ENCODE data around the gene SPOCK3. TPM values are rescaled to one million over a fixed set of nuclear protein-coding genes. Genes with fewer than 3 reads are reported as not detected.
"Not testable (repeated sequence)": the region's sequence is repeated elsewhere in the genome, so short reads cannot be mapped to it uniquely, and the experiment has no call there.

The SPOCK3 gene
- polyA plus RNA-seq, 2 donors, result 0.04 to 0.08 TPM

GRCh38 chr4:166895771-166896170 is 338.5 kb downstream of the SPOCK3 start:
- H3K36me3 ChIP-seq (ENCODE audit: control insufficient read depth in 2 of 2, insufficient read depth in 2 of 2, low read length in 1 of 2), result no peaks in the 10 kb centered on the region
- 88 to 90% methylated on average over 1 of the region's 1 CpG for WGBS, 2 donors

GRCh38 chr4:166887457-166887856 is 346.8 kb downstream of the SPOCK3 start:
- 58 to 83% methylated on average over 1 of the region's 1 CpG for WGBS, 2 donors

More at GRCh38 chr4:166895771-166896170, 338.5 kb downstream of the SPOCK3 start:
- Histone ChIP-seq H3K4me3 (ENCODE audit: low read depth in 1 of 2, low read length in 2 of 2) (no peak overlapping the region), H3K9me3 (ENCODE audit: control insufficient read depth in 2 of 2, insufficient read depth in 1 of 2, low read depth in 1 of 2, low read length in 1 of 2) (no peaks in the 10 kb centered on the region), H3K4me1 (ENCODE audit: control insufficient read depth in 2 of 2, insufficient read depth in 2 of 2, low read length in 1 of 2) (no peaks in the 10 kb centered on the region), H3K27me3 (ENCODE audit: control insufficient read depth in 1 of 2, insufficient read depth in 2 of 2, low read length in 2 of 2) (no peaks in the 10 kb centered on the region), H3K27ac (ENCODE audit: low read depth in 2 of 2, low read length in 1 of 2) (no peak overlapping the region)

GRCh38 chr4:166886718-166887117 is 347.6 kb downstream of the SPOCK3 start:
- WGBS, 2 donors, result 58 to 73% methylated on average over 2 of the region's 2 CpGs
- Histone ChIP-seq H3K4me1 (ENCODE audit: control insufficient read depth in 2 of 2, insufficient read depth in 2 of 2, low read length in 1 of 2) (no peaks in the 10 kb centered on the region), H3K27ac (ENCODE audit: low read depth in 2 of 2, low read length in 1 of 2) (no peak overlapping the region), H3K27me3 (ENCODE audit: control insufficient read depth in 1 of 2, insufficient read depth in 2 of 2, low read length in 2 of 2) (no peaks in the 10 kb centered on the region), H3K4me3 (ENCODE audit: low read depth in 1 of 2, low read length in 2 of 2) (no peak overlapping the region), H3K36me3 (ENCODE audit: control insufficient read depth in 2 of 2, insufficient read depth in 2 of 2, low read length in 1 of 2) (no peaks in the 10 kb centered on the region), H3K9me3 (ENCODE audit: control insufficient read depth in 2 of 2, insufficient read depth in 1 of 2, low read depth in 1 of 2, low read length in 1 of 2) (no peaks in the 10 kb centered on the region)

More at GRCh38 chr4:166887457-166887856, 346.8 kb downstream of the SPOCK3 start:
- Histone ChIP-seq H3K4me1 (ENCODE audit: control insufficient read depth in 2 of 2, insufficient read depth in 2 of 2, low read length in 1 of 2) (no peaks in the 10 kb centered on the region), H3K27me3 (ENCODE audit: control insufficient read depth in 1 of 2, insufficient read depth in 2 of 2, low read length in 2 of 2) (no peaks in the 10 kb centered on the region), H3K4me3 (ENCODE audit: low read depth in 1 of 2, low read length in 2 of 2) (no peak overlapping the region), H3K36me3 (ENCODE audit: control insufficient read depth in 2 of 2, insufficient read depth in 2 of 2, low read length in 1 of 2) (no peaks in the 10 kb centered on the region), H3K27ac (ENCODE audit: low read depth in 2 of 2, low read length in 1 of 2) (no peak overlapping the region), H3K9me3 (ENCODE audit: control insufficient read depth in 2 of 2, insufficient read depth in 1 of 2, low read depth in 1 of 2, low read length in 1 of 2) (no peaks in the 10 kb centered on the region)

GRCh38 chr4:166882221-166882620 is 352.1 kb downstream of the SPOCK3 start:
- Histone ChIP-seq H3K36me3 (ENCODE audit: control insufficient read depth in 2 of 2, insufficient read depth in 2 of 2, low read length in 1 of 2) (no peaks in the 10 kb centered on the region), H3K4me1 (ENCODE audit: control insufficient read depth in 2 of 2, insufficient read depth in 2 of 2, low read length in 1 of 2) (no peaks in the 10 kb centered on the region), H3K27ac (ENCODE audit: low read depth in 2 of 2, low read length in 1 of 2) (no peak overlapping the region), H3K27me3 (ENCODE audit: control insufficient read depth in 1 of 2, insufficient read depth in 2 of 2, low read length in 2 of 2) (no peaks in the 10 kb centered on the region), H3K9me3 (ENCODE audit: control insufficient read depth in 2 of 2, insufficient read depth in 1 of 2, low read depth in 1 of 2, low read length in 1 of 2) (no peaks in the 10 kb centered on the region), H3K4me3 (ENCODE audit: low read depth in 1 of 2, low read length in 2 of 2) (no peak overlapping the region)
- 45 to 60% methylated on average over 2 of the region's 2 CpGs for WGBS, 2 donors

- Histone ChIP-seq H3K4me1 (ENCODE audit: control insufficient read depth in 2 of 2, insufficient read depth in 2 of 2, low read length in 1 of 2) (no peaks in the 10 kb centered on the region), H3K36me3 (ENCODE audit: control insufficient read depth in 2 of 2, insufficient read depth in 2 of 2, low read length in 1 of 2) (no peaks in the 10 kb centered on the region), H3K4me3 (ENCODE audit: low read depth in 1 of 2, low read length in 2 of 2) (no peak overlapping the region), H3K9me3 (ENCODE audit: control insufficient read depth in 2 of 2, insufficient read depth in 1 of 2, low read depth in 1 of 2, low read length in 1 of 2) (no peaks in the 10 kb centered on the region), H3K27ac (ENCODE audit: low read depth in 2 of 2, low read length in 1 of 2) (no peak overlapping the region), H3K27me3 (ENCODE audit: control insufficient read depth in 1 of 2, insufficient read depth in 2 of 2, low read length in 2 of 2) (peaks cover 0 to 2% of the 10 kb centered on the region in 2 donors)
- WGBS, 2 donors, result 52 to 54% methylated on average over 5 of the region's 5 CpGs
Measured at GRCh38 chr4:166875821-166876220, 358.5 kb downstream of the SPOCK3 start.

- no peaks in the 10 kb centered on the region for H3K4me1 ChIP-seq (ENCODE audit: control insufficient read depth in 2 of 2, insufficient read depth in 2 of 2, low read length in 1 of 2)
- H3K27ac ChIP-seq (ENCODE audit: low read depth in 2 of 2, low read length in 1 of 2), result no peak overlapping the region
- no peaks in the 10 kb centered on the region for H3K27me3 ChIP-seq (ENCODE audit: control insufficient read depth in 1 of 2, insufficient read depth in 2 of 2, low read length in 2 of 2)
- H3K36me3 ChIP-seq (ENCODE audit: control insufficient read depth in 2 of 2, insufficient read depth in 2 of 2, low read length in 1 of 2), result no peaks in the 10 kb centered on the region
- 72 to 77% methylated on average over 1 of the region's 1 CpG for WGBS, 2 donors
- H3K4me3 ChIP-seq (ENCODE audit: low read depth in 1 of 2, low read length in 2 of 2), result no peak overlapping the region
- H3K9me3 ChIP-seq (ENCODE audit: control insufficient read depth in 2 of 2, insufficient read depth in 1 of 2, low read depth in 1 of 2, low read length in 1 of 2), result peaks cover 0 to 2% of the 10 kb centered on the region in 2 donors
Measured at GRCh38 chr4:166862032-166862431, 372.3 kb downstream of the SPOCK3 start.

GRCh38 chr4:166850398-166850797 is 383.9 kb downstream of the SPOCK3 start:
- 95% methylated on average over 23 of the region's 23 CpGs for WGBS, 2 donors
- not testable (repeated sequence) for H3K27me3 ChIP-seq (ENCODE audit: control insufficient read depth in 1 of 2, insufficient read depth in 2 of 2, low read length in 2 of 2)

GRCh38 chr4:166846939-166847338 is 387.4 kb downstream of the SPOCK3 start:
- Histone ChIP-seq H3K27ac (ENCODE audit: low read depth in 2 of 2, low read length in 1 of 2) (no peak overlapping the region), H3K9me3 (ENCODE audit: control insufficient read depth in 2 of 2, insufficient read depth in 1 of 2, low read depth in 1 of 2, low read length in 1 of 2) (peaks cover 0 to 5% of the 10 kb centered on the region in 2 donors), H3K27me3 (ENCODE audit: control insufficient read depth in 1 of 2, insufficient read depth in 2 of 2, low read length in 2 of 2) (no peaks in the 10 kb centered on the region), H3K4me3 (ENCODE audit: low read depth in 1 of 2, low read length in 2 of 2) (no peak overlapping the region), H3K36me3 (ENCODE audit: control insufficient read depth in 2 of 2, insufficient read depth in 2 of 2, low read length in 1 of 2) (no peaks in the 10 kb centered on the region), H3K4me1 (ENCODE audit: control insufficient read depth in 2 of 2, insufficient read depth in 2 of 2, low read length in 1 of 2) (no peaks in the 10 kb centered on the region)

More at GRCh38 chr4:166850398-166850797, 383.9 kb downstream of the SPOCK3 start:
- not testable (repeated sequence) for H3K9me3 ChIP-seq (ENCODE audit: control insufficient read depth in 2 of 2, insufficient read depth in 1 of 2, low read depth in 1 of 2, low read length in 1 of 2); H3K27ac ChIP-seq (ENCODE audit: low read depth in 2 of 2, low read length in 1 of 2); H3K4me3 ChIP-seq (ENCODE audit: low read depth in 1 of 2, low read length in 2 of 2); H3K4me1 ChIP-seq (ENCODE audit: control insufficient read depth in 2 of 2, insufficient read depth in 2 of 2, low read length in 1 of 2); H3K36me3 ChIP-seq (ENCODE audit: control insufficient read depth in 2 of 2, insufficient read depth in 2 of 2, low read length in 1 of 2)

- Histone ChIP-seq H3K27ac (ENCODE audit: low read depth in 2 of 2, low read length in 1 of 2) (no peak overlapping the region), H3K4me3 (ENCODE audit: low read depth in 1 of 2, low read length in 2 of 2) (no peak overlapping the region), H3K27me3 (ENCODE audit: control insufficient read depth in 1 of 2, insufficient read depth in 2 of 2, low read length in 2 of 2) (no peaks in the 10 kb centered on the region), H3K36me3 (ENCODE audit: control insufficient read depth in 2 of 2, insufficient read depth in 2 of 2, low read length in 1 of 2) (no peaks in the 10 kb centered on the region), H3K9me3 (ENCODE audit: control insufficient read depth in 2 of 2, insufficient read depth in 1 of 2, low read depth in 1 of 2, low read length in 1 of 2) (peaks cover 0 to 5% of the 10 kb centered on the region in 2 donors), H3K4me1 (ENCODE audit: control insufficient read depth in 2 of 2, insufficient read depth in 2 of 2, low read length in 1 of 2) (no peaks in the 10 kb centered on the region)
- 96 to 97% methylated on average over 22 to 24 of the region's 24 CpGs for WGBS, 2 donors
Measured at GRCh38 chr4:166842795-166843261, 391.5 kb downstream of the SPOCK3 start.

GRCh38 chr4:166839615-166840251 is 394.6 kb downstream of the SPOCK3 start:
- no peaks in the 10 kb centered on the region for H3K27me3 ChIP-seq (ENCODE audit: control insufficient read depth in 1 of 2, insufficient read depth in 2 of 2, low read length in 2 of 2)
- H3K36me3 ChIP-seq (ENCODE audit: control insufficient read depth in 2 of 2, insufficient read depth in 2 of 2, low read length in 1 of 2), result no peaks in the 10 kb centered on the region
- H3K27ac ChIP-seq (ENCODE audit: low read depth in 2 of 2, low read length in 1 of 2), result no peak overlapping the region
- WGBS, 2 donors, result 86 to 92% methylated on average over 4 of the region's 4 CpGs
- H3K9me3 ChIP-seq (ENCODE audit: control insufficient read depth in 2 of 2, insufficient read depth in 1 of 2, low read depth in 1 of 2, low read length in 1 of 2), result peaks cover 0 to 5% of the 10 kb centered on the region in 2 donors
- no peak overlapping the region for H3K4me3 ChIP-seq (ENCODE audit: low read depth in 1 of 2, low read length in 2 of 2)
- no peaks in the 10 kb centered on the region for H3K4me1 ChIP-seq (ENCODE audit: control insufficient read depth in 2 of 2, insufficient read depth in 2 of 2, low read length in 1 of 2)
